HG03095 (cell line): ENCODE measurements around the gene ITPK1.

Experiments used
- ATAC-seq: cut with Tn5 transposase; IDR thresholded peaks from one replicate; pipeline ENCODE4 v1.9.1; 2021; ENCODE audit warnings: moderate library complexity; ENCODE audit not compliant: unreplicated experiment

Gene ITPK1

DNA sequence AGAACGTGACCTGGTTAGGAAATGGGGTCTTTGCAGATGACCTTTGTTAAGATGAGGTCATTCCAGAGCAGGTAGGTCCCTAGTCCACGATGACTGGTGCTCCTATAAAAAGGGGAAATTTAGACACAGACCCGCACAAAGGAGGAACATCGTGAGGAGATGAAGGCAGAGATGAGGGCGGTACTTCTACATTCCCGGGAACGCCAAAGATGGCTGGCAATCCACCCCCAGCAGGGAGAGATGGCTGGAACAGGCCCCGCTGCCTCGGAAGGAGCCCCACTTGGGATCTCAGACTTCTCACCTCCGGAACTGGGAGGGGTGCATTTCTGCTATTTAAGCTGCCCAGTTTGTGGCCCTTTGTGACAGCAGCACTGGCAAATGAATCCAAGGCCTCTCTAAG lies 85.0 kb downstream of the ITPK1 start:
- no peak for ATAC-seq

DNA sequence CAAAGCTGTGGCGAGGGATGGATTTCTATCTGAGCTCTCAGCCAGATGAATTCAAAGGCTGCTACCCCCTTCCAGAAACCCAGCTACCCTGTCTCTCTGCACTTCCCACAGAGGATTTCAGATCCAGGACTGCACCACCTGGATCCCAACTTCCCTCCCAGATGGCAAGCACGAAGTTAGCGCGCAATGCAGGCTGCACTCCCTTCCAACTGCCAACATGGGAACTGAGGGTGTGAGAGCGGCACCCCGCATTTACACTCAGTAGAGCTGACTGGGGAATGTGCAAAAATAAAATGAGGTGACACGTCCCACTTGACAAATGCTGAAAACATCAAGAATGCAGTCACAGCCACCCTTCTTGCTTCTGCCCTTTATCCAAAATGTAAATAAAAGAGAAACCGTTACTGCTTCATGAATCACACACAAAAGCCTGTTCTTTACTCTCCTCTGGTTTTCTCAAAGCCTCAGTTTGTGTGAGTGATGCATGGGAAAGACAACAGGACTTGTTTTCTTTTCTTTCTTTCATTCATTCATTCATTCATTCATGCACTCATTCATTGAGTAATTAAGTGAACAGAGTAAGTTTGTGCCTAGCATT lies 85.7 kb downstream of the ITPK1 start:
- no peak for ATAC-seq

DNA sequence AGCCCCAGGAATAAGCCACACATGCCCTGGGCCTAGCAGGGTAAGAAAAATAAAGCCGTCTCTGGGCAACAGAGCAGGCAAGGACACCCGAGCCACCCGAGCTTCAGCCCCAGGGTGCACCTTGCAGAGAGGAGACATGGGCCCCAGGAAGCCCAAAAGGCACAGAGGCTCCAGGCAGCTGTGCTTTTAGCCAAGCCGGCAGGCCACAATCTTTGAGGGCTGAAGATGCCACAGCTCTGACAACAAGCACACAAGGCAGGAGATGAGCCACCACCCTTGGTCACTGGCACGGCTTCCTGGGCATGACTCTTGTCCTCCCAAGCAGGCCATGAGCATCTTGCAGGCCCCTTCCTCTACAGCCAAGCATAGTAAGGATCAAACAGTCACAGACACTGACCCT lies 86.3 kb downstream of the ITPK1 start:
- ATAC-seq = no peak

DNA sequence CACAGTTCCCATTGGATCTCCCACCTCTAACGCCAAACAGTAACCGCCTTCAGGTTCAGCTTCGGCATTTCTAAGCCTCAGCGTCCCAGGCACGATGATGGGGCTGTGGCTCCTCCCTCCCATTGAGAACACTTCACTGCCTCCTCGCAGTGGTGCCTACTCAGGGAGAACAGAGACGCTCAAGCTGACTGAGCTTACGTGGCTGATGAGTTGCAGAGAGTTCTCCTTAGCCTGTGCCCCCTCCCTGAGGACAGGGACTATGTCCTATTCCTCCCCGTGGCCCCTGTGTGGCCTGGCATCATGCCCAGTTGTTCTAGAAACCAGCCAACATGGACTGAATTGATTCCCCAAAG lies 87.0 kb downstream of the ITPK1 start:
- no peak for ATAC-seq

DNA sequence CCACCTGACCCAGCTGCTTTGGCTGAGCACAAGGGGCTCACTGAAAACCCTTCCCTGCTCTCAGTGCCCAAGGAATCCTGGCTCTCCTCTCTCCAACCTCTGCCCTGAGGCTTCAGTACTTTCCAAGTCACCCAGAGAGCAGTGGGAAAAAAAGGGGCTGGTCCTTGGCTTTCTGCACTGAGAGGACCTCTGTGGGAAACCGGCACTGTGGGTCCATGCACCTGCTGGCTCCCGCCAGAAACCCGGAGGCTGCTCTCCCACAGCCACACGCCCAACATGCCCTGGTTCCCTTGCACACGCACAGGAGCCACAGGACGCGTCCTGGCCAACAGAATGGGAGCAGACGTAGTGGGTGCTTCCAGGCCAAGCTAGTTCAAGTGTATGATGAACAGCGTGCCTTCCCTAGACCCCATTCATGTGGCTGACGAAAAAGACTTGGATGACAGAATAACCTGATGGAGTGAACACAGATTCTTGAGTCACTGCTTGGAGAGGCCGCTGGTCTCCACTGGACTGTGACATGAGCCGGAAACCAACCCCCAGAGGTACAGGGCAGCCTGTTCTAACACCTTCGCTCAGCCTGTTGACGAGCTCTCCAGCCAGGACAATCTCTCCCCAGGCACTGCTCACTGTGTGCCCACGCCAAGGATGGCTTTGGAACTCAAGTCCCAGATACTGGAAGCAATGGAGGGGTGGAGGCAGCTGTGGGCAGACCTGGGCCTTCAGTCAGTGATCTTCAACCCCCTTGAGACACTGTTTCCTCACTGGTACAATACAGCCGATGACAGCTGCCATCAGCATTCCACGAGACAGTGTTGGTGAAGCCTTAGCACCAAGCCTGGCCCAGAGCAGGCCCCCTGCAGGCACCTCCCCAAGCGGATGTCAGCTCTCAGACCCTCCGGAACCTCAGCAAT lies 87.7 kb downstream of the ITPK1 start:
- ATAC-seq = no peak

DNA sequence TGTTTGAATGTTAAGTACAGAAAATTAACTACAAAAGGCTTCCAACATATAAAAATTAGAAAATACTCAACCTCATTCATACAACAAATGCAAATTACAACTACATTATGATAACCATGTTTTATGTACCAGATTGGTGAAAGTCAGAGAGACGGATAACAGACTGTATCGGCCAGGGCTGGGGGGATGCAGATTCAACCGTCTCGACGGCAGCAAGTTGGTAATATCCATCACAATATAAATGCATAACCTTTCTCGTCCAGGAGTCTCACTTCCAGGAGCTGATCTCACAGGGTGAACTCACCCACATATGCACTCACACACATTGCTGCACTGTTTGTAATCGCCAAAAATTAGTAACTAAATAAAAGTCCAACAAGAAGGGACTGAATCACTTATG lies 89.4 kb downstream of the ITPK1 start:
- ATAC-seq = no peak

DNA sequence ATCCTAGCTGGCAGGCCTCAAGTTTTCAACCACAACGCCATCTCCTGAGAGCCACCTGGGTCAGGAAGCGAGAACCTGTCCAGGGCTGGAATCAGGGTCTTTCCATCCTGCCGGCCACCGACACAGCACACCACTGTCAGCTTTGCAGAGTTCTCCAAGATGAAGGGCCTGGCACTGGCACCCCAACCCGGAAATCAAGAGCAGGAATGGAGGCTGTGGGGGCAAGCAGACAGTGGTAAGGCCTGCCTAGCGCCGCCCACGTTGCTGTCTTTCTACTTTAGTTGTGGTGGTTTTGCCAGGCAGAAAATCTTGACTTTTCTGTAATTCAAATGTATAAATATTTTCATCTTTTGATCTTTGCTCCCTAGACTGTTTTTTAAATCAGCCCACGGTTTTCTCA lies 90.7 kb downstream of the ITPK1 start:
- ATAC-seq = no peak

DNA sequence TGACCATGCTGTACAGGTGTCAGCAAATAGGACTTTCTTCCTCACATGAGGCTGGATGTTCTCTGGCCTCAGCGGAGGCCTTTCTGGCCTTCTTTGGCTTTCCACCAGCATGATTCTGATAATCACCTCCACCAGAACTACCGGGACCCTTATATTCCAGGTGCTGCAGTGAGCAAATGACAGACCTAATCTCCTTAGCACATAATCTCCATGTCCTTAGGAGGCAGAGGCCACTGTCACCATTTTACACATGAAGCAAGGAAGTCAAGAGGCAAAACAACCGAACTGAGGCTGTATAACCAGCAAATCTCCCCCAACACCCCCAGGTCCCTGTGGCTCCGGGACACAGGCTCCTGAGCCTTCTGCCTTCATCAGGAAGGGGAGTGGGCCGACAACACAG lies 91.2 kb downstream of the ITPK1 start:
- no peak for ATAC-seq

DNA sequence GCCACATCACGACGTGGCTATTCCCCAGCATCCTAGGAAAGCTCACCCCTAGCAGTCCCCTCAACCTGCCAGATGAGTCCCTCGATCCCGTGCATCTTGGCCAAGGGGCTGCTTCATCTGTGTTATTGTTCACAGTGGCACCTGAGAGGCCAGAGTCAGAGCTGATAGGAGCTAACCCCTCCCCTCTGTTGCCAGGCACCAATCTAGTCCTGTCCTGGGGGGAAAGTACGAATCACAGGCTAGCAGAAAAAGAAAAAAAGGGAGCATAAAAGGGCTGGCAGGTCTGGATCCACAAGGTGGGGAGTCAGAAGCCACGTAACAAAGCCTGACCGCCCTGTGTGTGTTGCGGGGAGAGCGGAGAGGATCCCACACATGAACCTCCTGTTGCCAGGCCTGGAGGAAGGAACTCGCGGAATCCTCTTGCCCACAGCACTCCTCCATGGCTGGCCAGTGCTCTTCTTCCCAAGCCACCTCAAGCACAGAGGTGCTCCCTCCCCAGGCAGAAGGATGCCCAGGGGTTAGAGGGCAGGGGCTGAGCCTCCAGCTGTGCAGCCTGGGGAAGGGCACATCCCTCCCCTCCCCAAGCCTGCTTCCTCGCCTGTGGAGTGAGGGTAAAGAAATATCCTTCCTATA lies 91.8 kb downstream of the ITPK1 start:
- ATAC-seq = no peak

DNA sequence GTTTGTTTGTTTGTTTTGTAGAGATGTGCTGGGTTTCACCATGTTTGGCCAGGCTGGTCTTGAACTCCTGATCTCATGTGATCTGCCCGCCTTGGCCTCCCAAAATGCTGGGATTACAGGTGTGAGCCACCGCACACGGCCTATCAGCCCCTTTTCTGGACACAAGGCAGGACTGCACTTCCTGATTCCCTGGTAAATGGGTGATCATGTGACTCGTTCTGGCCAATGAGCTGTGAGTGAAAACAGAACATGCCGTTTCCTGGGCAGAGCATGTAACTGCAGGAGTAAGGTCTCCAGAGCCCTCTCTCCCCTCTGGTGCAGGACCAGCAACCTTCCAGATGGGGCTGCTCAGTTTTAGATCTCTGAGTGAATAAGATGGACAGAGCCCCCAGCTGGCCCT lies 92.7 kb downstream of the ITPK1 start:
- ATAC-seq = no peak

DNA sequence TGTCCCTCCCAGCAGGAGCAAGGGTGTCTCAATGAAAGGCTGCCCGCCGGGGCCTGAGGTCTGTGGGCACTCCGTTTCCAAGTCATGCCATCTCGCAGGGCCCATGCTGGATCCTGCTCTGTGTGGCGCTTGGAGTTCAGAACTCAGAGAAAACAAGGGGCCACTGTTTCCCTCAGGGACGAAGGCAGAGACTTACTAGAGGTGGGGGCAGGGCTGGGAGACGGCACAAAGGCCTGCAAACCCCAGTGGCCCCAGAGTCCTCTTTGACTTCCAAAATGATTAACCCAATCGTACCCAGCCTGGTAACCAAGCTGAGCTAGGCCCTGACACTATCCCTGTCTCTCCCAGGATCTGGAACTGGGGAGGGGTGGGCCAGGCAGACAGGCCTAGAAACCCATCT lies 95.8 kb downstream of the ITPK1 start:
- ATAC-seq = no peak

DNA sequence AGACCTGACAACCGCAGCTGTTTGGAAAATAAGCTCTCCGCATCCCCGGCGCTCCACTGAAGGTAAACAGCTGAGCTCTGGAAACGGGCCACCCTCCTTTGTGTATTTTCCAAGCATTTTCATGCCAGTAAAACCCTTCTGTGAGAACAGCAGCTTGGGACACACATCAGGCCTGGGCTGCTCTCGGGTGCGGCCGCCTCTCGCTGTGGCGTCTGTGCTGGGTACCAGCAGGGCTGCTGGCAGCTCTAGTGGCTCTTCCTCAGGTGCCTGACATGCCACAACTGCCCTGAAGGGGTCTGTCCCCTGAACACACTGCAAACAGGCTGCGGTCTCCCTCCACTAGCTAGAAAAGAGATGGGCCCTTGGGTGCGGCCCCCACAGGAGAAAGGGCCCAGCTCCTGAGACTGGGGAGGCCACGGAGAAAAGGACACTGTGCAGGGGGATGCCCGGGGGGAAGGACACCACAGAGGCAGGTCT lies 96.3 kb downstream of the ITPK1 start:
- no peak for ATAC-seq

DNA sequence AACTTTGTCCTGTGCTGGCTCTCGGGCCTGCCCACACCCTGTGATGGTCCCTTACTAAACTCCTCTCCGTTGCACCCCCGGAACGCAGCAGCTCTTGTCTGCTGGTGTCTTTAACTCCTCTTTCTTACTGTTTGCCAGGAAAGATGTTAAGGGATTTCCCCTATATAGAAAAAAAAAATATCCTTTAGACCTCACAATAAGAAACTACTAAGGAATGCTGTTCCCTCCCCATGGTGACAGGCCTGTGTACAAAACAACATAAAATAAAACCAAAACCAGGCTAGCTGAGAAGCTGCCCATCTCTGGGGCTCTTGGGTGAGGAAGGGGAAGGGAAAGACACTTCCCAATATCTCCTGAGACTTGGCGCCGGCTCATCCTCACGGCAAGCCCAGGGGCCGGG lies 97.4 kb downstream of the ITPK1 start:
- ATAC-seq = no peak

DNA sequence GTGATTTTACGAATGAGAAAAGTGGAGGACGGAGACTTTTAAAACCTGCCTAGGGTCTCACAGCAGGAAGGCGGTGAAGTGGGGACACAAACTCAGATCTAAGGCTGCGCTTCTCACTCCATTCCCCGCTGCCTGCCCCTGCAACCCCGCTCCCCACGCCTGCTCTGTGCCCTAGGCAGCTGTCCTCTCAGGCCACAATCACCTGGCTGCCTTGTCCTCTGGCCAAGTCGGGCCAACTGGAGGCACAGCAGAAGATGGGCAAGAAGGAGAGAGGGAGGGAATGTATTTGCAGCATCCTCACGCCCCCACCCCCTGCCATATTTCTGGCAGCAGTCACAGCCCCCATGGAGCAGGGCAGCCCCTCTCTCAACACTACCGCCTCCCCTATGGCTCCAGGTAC lies 97.8 kb downstream of the ITPK1 start:
- no peak for ATAC-seq

DNA sequence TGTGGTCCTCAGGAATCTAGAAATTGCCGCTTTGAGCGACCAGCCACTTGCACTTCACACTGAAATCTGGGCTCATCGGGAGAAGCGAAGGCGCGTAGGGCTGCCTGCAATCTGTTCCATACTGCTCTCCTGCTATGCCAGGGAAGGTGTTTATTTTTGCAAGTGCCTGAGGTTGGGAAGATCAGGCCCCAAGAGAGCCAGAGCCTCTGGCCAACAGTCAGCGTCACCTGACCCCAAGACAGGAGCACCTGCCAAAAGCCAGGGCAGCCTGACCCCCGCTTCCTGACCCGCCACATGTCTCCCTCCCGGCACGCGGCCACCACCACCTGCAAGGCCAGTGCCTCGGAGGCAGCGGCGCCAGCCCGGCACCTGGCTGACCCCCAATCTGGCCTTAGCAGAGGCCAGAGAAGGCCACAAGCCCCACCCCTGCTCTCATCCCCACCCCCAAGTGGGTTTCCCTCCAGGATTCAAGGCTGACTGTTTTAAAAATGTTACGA lies 98.4 kb downstream of the ITPK1 start:
- ATAC-seq = no peak

DNA sequence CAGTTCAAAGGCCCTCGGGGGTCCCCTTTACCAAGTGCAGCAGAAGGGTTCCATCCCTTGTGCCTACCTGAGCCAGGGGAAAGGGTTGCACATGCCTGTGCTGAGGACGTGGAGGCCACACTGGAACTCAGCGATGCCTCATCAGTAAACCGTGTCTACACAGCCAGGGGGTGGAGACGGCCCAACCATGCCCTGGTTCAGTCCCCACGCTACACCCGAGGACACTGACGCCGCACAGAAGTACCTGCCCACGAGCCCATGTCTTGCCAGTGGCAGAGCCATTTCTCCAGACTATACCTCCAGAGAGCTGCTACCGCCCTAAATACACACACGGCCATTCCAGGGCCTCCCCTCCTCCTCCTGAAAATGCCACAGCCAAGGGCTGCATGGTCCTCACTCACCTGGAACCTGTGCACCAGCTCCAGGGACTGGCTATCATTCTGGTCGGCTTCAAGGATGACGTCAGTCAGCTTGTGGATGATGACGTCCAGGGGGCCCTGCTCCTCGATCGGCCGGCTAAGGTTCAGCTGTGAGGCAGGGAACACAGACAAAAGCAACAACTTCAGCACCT lies 99.4 kb downstream of the ITPK1 start:
- ATAC-seq = no peak

DNA sequence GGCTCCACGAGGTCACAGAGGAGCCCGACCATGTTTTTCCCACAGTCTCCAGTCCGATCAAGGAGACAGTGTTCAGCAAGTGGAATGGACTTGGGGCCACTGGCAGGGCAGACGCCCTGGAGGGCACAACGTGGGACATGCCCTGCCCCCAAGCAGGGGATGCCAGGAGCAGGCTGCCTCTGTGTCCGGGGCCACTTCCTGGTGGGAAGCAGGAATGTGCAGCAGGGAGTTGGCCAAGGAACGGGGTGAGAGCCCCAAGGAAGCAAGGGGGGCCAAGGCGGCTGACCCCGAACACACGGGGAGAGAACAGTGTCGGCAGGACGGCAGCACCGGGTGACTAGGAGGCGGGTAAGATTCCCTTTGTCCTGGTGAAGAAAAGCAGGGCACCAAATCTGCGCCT lies 100.2 kb downstream of the ITPK1 start:
- ATAC-seq = no peak

DNA sequence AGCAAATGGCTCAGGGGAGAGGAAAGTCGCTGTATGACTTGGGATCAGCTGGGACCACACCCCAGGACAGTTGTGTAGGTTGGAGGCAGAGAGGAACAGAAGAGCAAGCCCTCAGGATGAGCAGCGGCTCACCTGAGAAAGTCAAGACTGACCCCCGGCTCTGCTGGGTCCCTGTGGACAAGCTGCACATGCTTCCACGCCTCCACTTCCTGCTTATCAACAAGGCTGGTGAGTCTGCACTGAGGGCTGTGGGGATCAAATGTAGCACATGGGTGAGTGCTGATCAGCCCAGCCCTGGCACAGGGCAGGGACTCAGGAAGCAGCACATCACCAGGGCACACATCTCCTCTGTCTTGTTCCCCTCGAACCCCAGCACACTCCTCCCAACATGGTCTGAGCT lies 100.7 kb downstream of the ITPK1 start:
- ATAC-seq = no peak

DNA sequence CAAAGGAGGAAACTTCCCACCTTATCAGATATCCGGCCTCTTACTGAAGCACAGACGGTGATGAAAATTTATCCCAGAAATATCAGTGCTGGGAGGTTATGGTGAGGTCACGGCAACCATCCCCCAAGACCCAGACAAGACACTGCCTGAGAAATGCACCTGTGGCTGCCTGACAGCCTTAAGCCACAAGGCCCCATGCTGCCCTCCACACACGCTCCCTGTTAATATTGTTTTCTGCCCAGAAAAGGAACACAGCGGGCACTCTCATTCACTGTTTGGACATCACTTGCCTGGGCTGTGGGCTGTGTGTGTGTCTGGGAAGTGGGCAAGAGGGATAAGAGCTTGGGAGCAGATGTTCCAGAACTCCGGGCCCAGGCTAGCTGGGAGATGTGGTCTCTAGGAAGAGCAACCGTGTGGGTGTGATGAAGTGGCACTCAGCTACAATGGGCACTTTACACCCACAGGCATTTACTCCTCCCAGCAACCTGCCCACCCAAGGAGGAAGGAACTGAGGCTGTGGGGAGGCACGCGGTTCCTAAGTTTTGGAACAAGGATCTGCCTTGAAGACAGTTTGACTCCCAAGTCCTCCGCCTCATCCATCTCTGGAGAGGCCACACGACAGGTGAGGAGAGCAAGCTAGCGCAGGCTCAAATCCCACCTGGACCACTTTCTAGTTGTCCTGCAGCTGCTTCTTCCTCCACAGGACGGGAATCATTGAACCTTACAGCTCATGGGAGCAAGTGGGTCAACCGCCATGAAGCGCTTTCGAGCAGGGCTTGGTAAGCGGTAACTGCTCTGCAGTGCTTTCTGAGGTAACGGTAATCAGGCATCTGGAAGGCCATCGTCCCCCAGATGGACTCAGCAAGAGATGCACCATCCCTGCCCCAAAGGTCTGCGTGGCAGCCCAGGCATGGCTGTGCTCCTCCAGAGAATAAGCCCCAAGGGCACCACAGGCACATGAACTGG lies 101.4 kb downstream of the ITPK1 start:
- ATAC-seq = no peak

DNA sequence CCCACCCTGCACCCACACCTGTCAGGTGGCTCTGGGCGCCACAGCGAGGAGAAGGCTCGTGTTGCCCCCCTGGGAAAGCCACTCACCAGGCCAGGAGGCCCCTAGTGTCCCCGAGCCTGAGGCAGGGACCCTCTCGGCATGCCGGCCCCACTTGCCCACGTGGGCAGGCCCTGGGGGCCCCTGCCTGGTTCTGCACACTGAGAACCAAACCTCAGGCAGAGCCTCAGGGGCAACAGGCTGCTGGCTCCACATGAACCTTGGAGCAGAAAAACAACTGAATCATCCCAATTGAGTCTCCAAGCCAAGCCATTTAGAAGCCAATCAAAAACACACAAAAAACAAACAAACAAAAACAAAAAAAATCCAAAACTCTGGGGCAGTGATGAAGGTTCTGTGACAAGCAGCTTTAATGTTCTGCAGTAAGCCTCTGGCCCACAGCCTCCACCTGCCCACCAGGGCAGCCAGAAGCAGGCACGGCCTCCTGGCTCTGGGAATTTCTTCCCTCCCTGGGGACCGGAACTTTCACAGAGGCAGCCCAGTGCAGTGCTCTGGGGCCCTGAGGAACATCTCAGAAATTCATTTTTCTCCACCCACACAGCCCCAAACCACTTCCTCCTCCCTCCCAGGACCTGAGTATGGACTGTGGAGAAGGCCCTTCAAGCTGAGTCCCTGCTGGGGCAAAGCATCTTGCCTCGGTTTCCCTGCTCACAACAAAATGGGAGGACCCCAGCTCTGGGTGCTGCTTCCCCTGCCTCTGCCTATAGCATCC lies 102.6 kb downstream of the ITPK1 start:
- ATAC-seq = no peak
